ENCODE measurements around the gene AGTRAP.

AGTRAP gene

DNA sequence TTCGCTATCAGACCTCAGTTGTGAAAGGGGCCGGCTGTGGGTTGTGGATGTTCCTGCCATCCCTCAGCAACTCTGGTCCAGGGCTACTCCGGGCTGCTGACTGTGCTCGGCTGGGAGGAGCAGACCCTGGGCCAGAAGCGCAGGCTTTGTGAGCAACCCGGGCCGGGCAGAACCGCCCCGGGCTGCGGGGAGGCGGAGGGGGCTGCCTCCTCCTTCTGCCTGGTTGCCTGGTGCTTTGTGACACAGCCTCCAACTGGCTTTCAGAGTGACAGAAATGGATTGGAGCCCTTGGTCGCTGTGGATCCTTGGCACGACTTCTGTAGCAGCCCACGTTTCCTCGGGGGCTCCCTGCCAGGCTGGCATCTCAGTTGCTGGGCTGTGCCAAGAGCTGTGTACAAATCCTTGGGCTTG, 34.4 kb upstream of the AGTRAP start:
- Histone ChIP-seq H3K27me3 (replicated peaks in 2 of 5; ENCODE audit: control insufficient read depth in 4 of 5, insufficient read depth in 5 of 5, low read length in 4 of 5) (peaks cover 0 to 51% (median 27%) of the 10 kb centered on the region in 5 experiments), H3K36me3 (ENCODE audit: control insufficient read depth in 4 of 4, insufficient read depth in 4 of 4, low read length in 3 of 4) (no peaks in the 10 kb centered on the region), H3K9me3 (ENCODE audit: control extremely low read depth in 1 of 5, control insufficient read depth in 4 of 5, insufficient read depth in 2 of 5, low read depth in 1 of 5, low read length in 4 of 5) (no peaks in the 10 kb centered on the region), H3K4me3 (ENCODE audit: control insufficient read depth in 1 of 7, extremely low read depth in 1 of 7, insufficient read depth in 4 of 7, low read depth in 2 of 7, low read length in 6 of 7) (no peak overlapping the region), H3K4me1 (ENCODE audit: control extremely low read depth in 1 of 4, control insufficient read depth in 4 of 4, insufficient read depth in 4 of 4, low read length in 3 of 4) (peaks cover 0 to 4% (median 0%) of the 10 kb centered on the region in 4 experiments), H3K27ac (ENCODE audit: insufficient read depth in 1 of 2, low read depth in 1 of 2, low read length in 2 of 2, poor library complexity in 1 of 2, severe bottlenecking in 2 of 2) (no peak overlapping the region)
- CTCF ChIA-PET, result interaction anchor here (0.8 kb wide), 1 partner anchor 51 kb away, joined by 3 read pairs; no protein-coding TSS in a partner anchor
- POLR2A ChIA-PET, result no interaction called here
- DNase-seq, result no peak
- WGBS (ENCODE audit: insufficient coverage), result 60% methylated on average over 13 of the region's 15 CpGs

DNA sequence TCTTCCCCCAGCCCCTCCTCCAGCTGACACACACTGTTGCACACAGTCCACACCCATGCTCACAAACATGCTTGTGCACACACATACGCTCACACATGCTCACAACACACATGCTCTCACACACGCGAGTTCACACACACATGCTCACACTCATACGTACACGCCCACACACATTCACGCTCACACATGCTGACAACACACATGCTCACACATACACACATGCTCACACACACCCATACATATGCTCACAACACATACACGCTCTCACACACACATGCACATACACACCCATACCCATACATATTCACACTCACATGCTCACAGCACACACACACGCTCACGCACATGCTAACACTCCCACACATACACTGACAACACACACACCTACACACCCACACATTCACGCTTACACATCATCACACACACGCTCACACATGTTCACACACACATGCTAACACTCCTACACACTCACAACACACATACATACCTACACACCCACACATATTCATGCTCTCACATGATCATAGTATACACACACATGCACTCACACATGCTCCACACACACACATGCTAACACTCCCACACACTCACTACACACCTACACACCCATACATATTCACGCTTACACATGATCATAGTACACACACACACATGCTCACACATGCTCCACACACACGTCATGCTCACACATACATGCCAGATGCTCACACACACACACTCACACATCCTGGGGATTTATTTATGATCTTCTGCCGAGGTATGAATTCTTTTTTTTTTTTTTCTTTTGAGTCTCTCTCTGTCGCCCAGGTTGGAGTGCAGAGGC, 33.7 kb upstream of the AGTRAP start:
- Histone ChIP-seq H3K4me3 (ENCODE audit: control insufficient read depth in 1 of 7, extremely low read depth in 1 of 7, insufficient read depth in 4 of 7, low read depth in 2 of 7, low read length in 6 of 7) (no peak overlapping the region), H3K9me3 (ENCODE audit: control extremely low read depth in 1 of 5, control insufficient read depth in 4 of 5, insufficient read depth in 2 of 5, low read depth in 1 of 5, low read length in 4 of 5) (no peaks in the 10 kb centered on the region), H3K36me3 (ENCODE audit: control insufficient read depth in 4 of 4, insufficient read depth in 4 of 4, low read length in 3 of 4) (no peaks in the 10 kb centered on the region), H3K4me1 (ENCODE audit: control extremely low read depth in 1 of 4, control insufficient read depth in 4 of 4, insufficient read depth in 4 of 4, low read length in 3 of 4) (peaks cover 0 to 4% (median 0%) of the 10 kb centered on the region in 4 experiments), H3K27ac (ENCODE audit: insufficient read depth in 1 of 2, low read depth in 1 of 2, low read length in 2 of 2, poor library complexity in 1 of 2, severe bottlenecking in 2 of 2) (no peak overlapping the region), H3K27me3 (replicated peaks in 2 of 5; ENCODE audit: control insufficient read depth in 4 of 5, insufficient read depth in 5 of 5, low read length in 4 of 5) (peaks cover 0 to 51% (median 28%) of the 10 kb centered on the region in 5 experiments)
- 83% methylated on average over 13 of the region's 15 CpGs for WGBS (ENCODE audit: insufficient coverage)
- DNase-seq, result no peak
- ChIA-PET POLR2A (no interaction called here), CTCF (no interaction called here)

DNA sequence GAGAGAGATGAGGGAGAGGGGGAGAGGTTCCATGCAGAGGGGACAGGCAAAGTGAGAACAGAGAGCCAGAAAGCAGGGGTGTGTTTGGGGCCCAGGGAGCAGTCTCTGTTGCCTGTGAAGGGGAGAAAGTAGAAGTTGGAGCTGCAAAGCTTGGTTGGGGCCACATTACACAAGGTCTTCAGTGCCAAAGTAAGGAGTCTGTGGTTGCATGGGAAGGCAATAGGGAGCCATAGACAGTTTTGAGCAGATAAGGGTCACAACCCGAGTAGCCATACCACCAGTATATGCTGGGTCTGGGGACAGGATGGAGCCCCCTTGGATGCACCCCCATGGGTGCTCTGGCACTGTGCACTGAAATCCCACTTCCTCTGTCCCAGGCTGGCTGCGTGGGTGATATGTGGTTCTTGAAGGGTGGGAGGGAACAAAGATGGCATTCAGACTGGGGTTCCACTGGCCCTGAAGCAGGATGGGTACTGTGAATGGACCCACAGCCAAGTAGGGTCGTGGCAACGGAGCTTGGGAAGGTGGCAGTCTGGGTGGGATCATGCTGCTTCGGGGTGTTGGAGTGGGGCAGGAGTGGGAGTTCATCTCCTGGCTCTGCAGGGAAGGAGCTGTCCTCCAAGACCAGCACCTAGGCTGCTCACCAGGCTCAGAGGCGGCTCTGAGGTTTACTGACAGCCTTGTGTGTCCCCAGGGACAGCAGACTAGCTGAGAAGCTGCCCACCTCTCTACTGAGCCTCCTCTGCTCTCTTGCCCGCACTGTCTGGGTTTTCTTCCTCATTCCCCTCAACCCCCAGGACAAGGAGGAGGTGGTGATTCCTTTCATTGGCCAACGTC, 32.4 kb upstream of the AGTRAP start:
- Histone ChIP-seq H3K9me3 (ENCODE audit: control extremely low read depth in 1 of 5, control insufficient read depth in 4 of 5, insufficient read depth in 2 of 5, low read depth in 1 of 5, low read length in 4 of 5) (no peaks in the 10 kb centered on the region), H3K36me3 (ENCODE audit: control insufficient read depth in 4 of 4, insufficient read depth in 4 of 4, low read length in 3 of 4) (no peaks in the 10 kb centered on the region), H3K4me3 (ENCODE audit: control insufficient read depth in 1 of 7, extremely low read depth in 1 of 7, insufficient read depth in 4 of 7, low read depth in 2 of 7, low read length in 6 of 7) (no peak overlapping the region), H3K27ac (ENCODE audit: insufficient read depth in 1 of 2, low read depth in 1 of 2, low read length in 2 of 2, poor library complexity in 1 of 2, severe bottlenecking in 2 of 2) (no peak overlapping the region), H3K4me1 (ENCODE audit: control extremely low read depth in 1 of 4, control insufficient read depth in 4 of 4, insufficient read depth in 4 of 4, low read length in 3 of 4) (peaks cover 0 to 8% (median 1%) of the 10 kb centered on the region in 4 experiments), H3K27me3 (replicated peaks in 2 of 5; ENCODE audit: control insufficient read depth in 4 of 5, insufficient read depth in 5 of 5, low read length in 4 of 5) (peaks cover 0 to 47% (median 27%) of the 10 kb centered on the region in 5 experiments)
- 64% methylated on average over 7 of the region's 8 CpGs for WGBS (ENCODE audit: insufficient coverage)
- no peak for DNase-seq
- ChIA-PET CTCF (interaction anchor here (1.0 to 2.2 kb wide), 3 partner anchors 10 to 40 kb away, joined by 3 to 7 read pairs (median 4); partner anchors contain the start of gene FBXO6), POLR2A (no interaction called here)

DNA sequence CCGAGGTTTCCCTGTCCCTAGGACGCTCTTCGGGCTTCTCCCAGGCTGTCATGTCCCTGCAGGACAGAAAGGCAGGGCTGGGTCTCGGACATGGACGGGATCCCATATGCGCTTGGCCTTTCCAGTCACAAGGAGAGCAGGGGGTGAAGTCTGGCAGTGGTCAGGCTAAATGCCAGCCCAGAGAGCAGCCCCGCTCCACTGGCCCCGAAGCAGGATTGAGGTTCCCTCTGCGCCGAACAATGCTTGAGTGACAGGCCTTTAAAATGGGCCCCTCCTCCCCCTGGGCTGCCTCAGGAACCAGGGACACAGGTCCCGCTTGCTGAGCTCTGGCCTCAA, 31.8 kb upstream of the AGTRAP start:
- DNase-seq, result no peak
- Histone ChIP-seq H3K4me3 (ENCODE audit: control insufficient read depth in 1 of 7, extremely low read depth in 1 of 7, insufficient read depth in 4 of 7, low read depth in 2 of 7, low read length in 6 of 7) (no peak overlapping the region), H3K27me3 (replicated peaks in 2 of 5; ENCODE audit: control insufficient read depth in 4 of 5, insufficient read depth in 5 of 5, low read length in 4 of 5) (peaks cover 0 to 47% (median 27%) of the 10 kb centered on the region in 5 experiments), H3K27ac (ENCODE audit: insufficient read depth in 1 of 2, low read depth in 1 of 2, low read length in 2 of 2, poor library complexity in 1 of 2, severe bottlenecking in 2 of 2) (no peak overlapping the region), H3K36me3 (ENCODE audit: control insufficient read depth in 4 of 4, insufficient read depth in 4 of 4, low read length in 3 of 4) (no peaks in the 10 kb centered on the region), H3K4me1 (ENCODE audit: control extremely low read depth in 1 of 4, control insufficient read depth in 4 of 4, insufficient read depth in 4 of 4, low read length in 3 of 4) (peaks cover 0 to 8% (median 1%) of the 10 kb centered on the region in 4 experiments), H3K9me3 (ENCODE audit: control extremely low read depth in 1 of 5, control insufficient read depth in 4 of 5, insufficient read depth in 2 of 5, low read depth in 1 of 5, low read length in 4 of 5) (no peaks in the 10 kb centered on the region)
- 63% methylated on average over 10 of the region's 11 CpGs for WGBS (ENCODE audit: insufficient coverage)
- POLR2A ChIA-PET, result no interaction called here
- CTCF ChIA-PET, result interaction anchor here (1.0 to 2.2 kb wide), 4 partner anchors 10 to 56 kb away, joined by 3 to 7 read pairs (median 4); partner anchors contain the start of gene FBXO6

DNA sequence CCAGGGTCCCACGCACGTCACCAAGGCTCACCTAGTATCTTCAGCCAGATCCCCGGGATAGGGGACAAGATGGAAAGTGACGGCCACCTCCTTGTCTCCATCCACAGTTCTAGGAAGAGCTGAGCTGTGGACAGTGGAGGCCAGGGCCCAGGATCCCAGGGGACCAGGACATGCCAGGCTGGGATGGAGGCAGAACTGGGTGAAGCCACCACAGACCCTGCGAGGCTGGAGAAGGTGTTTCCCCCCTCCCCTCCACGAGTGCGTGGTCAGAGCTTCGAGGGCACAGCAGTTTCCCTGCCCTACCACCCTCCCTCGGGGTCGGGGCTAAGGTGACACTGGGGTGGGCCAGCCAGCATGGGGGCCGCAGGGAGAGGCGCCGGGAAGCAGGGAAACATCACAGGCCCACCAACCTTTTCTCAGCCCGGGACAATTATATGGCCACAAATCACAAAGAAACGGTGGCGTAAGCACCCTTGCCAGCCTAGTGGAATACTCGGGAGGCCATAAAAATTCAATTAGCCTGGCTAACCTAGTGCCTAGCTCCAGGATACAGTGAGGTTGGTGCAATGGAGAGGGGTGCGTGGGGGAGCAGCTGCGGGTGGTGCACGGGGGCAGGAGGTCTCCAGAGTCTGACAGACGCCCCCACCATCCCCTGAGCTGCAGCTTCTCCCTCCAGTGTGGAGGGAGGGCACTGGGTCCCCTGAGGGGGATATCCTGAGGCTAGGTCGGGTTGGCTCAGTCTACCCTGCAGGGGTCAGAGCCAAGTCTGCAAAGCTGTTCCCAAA, 31.1 kb upstream of the AGTRAP start:
- no peak for DNase-seq
- H3K4me1 ChIP-seq (ENCODE audit: control extremely low read depth in 1 of 4, control insufficient read depth in 4 of 4, insufficient read depth in 4 of 4, low read length in 3 of 4), result peaks cover 0 to 8% (median 1%) of the 10 kb centered on the region in 4 experiments
- no peaks in the 10 kb centered on the region for H3K36me3 ChIP-seq (ENCODE audit: control insufficient read depth in 4 of 4, insufficient read depth in 4 of 4, low read length in 3 of 4)
- ChIA-PET POLR2A (no interaction called here), CTCF (interaction anchor here (0.9 to 2.2 kb wide), 4 partner anchors 10 to 57 kb away, joined by 3 to 7 read pairs (median 4); no protein-coding TSS in a partner anchor)
- no peaks in the 10 kb centered on the region for H3K9me3 ChIP-seq (ENCODE audit: control extremely low read depth in 1 of 5, control insufficient read depth in 4 of 5, insufficient read depth in 2 of 5, low read depth in 1 of 5, low read length in 4 of 5)
- no peak overlapping the region for H3K27ac ChIP-seq (ENCODE audit: insufficient read depth in 1 of 2, low read depth in 1 of 2, low read length in 2 of 2, poor library complexity in 1 of 2, severe bottlenecking in 2 of 2)
- whole genome bisulfite sequencing (ENCODE audit: insufficient coverage), result 63% methylated on average over 17 of the region's 22 CpGs
- H3K27me3 ChIP-seq (replicated peaks in 2 of 5; ENCODE audit: control insufficient read depth in 4 of 5, insufficient read depth in 5 of 5, low read length in 4 of 5), result peaks cover 0 to 47% (median 30%) of the 10 kb centered on the region in 5 experiments
- H3K4me3 ChIP-seq (ENCODE audit: control insufficient read depth in 1 of 7, extremely low read depth in 1 of 7, insufficient read depth in 4 of 7, low read depth in 2 of 7, low read length in 6 of 7), result no peak overlapping the region

DNA sequence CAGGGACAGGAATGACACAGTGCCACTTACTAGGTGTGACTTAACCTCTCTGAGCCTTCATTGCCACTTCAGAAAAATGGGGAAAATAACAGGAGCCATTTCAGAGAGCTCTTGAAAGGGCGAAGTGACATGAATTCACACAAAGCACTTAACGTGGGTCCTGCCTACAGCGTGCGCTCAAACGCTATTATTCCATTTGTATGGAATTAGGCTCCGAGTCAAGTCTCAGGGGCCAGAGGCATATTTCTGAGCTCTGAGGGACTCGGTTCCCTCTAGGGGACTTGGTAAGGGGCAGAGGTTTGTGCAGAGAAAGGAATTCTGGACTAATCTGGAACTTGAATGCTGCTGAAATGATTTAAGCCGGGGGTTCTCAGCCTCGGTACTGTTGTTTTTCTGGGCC, 30.3 kb upstream of the AGTRAP start:
- Histone ChIP-seq H3K36me3 (ENCODE audit: control insufficient read depth in 4 of 4, insufficient read depth in 4 of 4, low read length in 3 of 4) (no peaks in the 10 kb centered on the region), H3K4me3 (ENCODE audit: control insufficient read depth in 1 of 7, extremely low read depth in 1 of 7, insufficient read depth in 4 of 7, low read depth in 2 of 7, low read length in 6 of 7) (no peak overlapping the region), H3K9me3 (ENCODE audit: control extremely low read depth in 1 of 5, control insufficient read depth in 4 of 5, insufficient read depth in 2 of 5, low read depth in 1 of 5, low read length in 4 of 5) (no peaks in the 10 kb centered on the region), H3K27ac (ENCODE audit: insufficient read depth in 1 of 2, low read depth in 1 of 2, low read length in 2 of 2, poor library complexity in 1 of 2, severe bottlenecking in 2 of 2) (no peak overlapping the region), H3K27me3 (replicated peaks in 2 of 5; ENCODE audit: control insufficient read depth in 4 of 5, insufficient read depth in 5 of 5, low read length in 4 of 5) (peaks cover 0 to 42% (median 25%) of the 10 kb centered on the region in 5 experiments), H3K4me1 (ENCODE audit: control extremely low read depth in 1 of 4, control insufficient read depth in 4 of 4, insufficient read depth in 4 of 4, low read length in 3 of 4) (peaks cover 0 to 8% (median 1%) of the 10 kb centered on the region in 4 experiments)
- ChIA-PET POLR2A (no interaction called here), CTCF (interaction anchor here (0.7 to 2.2 kb wide), 5 partner anchors 9 to 43 kb away, joined by 3 to 7 read pairs (median 3); no protein-coding TSS in a partner anchor)
- 100% methylated on average over 8 of the region's 9 CpGs for WGBS (ENCODE audit: insufficient coverage)
- DNase-seq, result no peak
